ENCODE results near the gene PTTG1IP.
A peak's percentile ranks its signal among the peaks of the same experiment; 100 is the strongest.

Gene PTTG1IP

DNA sequence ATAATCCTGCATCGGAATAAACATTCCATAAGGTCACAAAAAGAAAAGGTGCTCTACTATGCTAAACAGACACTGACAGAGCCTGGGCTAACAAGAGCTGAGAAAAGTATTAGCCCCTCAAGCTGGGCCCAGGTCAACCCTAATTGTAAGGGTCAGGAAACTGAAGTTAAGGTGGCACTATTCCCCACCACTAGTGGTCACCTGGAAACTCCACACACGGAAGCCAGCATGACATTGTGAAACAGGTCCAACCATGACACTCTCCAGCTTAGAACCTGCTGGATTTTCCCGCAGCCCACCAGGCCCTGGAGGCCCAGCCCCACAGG is 1.2 kb downstream of the PTTG1IP start:
- peak overlapping the region; percentile 80 for H3K4me3 ChIP-seq (replicated peaks; ENCODE audit: low read depth, low read length)
- no peak for DNase-seq (ENCODE audit: low read depth)
- TF ChIP-seq, protein P1, sequence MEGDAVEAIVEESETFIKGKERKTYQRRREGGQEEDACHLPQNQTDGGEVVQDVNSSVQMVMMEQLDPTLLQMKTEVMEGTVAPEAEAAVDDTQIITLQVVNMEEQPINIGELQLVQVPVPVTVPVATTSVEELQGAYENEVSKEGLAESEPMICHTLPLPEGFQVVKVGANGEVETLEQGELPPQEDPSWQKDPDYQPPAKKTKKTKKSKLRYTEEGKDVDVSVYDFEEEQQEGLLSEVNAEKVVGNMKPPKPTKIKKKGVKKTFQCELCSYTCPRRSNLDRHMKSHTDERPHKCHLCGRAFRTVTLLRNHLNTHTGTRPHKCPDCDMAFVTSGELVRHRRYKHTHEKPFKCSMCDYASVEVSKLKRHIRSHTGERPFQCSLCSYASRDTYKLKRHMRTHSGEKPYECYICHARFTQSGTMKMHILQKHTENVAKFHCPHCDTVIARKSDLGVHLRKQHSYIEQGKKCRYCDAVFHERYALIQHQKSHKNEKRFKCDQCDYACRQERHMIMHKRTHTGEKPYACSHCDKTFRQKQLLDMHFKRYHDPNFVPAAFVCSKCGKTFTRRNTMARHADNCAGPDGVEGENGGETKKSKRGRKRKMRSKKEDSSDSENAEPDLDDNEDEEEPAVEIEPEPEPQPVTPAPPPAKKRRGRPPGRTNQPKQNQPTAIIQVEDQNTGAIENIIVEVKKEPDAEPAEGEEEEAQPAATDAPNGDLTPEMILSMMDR (IDR thresholded peaks at IDR 0.05; ENCODE audit: low read length, missing control alignments): no peak

DNA sequence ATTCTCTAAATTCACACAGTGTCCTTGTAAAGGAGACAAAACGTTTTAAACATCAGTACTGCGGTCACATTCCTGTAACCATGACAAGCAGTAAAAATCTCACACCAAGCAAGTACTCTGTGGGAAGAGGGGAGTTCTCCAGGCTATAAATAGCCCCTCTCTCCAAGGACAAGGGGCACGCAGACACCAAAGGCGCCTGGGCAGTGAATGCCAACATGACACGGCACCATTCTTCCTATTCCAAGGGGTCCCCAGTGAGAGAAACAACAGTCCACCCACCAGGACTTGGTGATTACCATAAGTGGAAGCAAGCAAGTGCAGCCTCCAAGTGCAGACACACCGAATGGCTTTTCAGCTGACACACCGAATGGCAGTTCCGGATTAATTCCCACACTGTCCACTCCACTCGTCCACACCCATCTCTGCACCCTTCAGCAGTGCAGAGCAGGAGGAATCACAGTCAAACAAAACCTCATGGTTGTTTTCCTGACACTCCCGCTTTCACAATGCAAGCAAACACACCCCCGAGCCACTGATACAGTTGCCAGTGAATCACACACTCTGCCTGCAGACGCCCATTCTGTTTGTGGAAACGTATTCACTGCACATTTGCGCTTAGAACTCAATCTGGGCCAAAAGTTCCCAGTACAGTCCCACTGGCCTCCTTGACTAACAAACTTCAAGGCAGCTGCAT is 1.8 kb downstream of the PTTG1IP start:
- peak; percentile 86 for DNase-seq (ENCODE audit: low read depth)
- TF ChIP-seq, protein P1 (IDR thresholded peaks at IDR 0.05; ENCODE audit: low read length, missing control alignments): no peak
- peak overlapping the region; percentile 80 for H3K4me3 ChIP-seq (replicated peaks; ENCODE audit: low read depth, low read length)

DNA sequence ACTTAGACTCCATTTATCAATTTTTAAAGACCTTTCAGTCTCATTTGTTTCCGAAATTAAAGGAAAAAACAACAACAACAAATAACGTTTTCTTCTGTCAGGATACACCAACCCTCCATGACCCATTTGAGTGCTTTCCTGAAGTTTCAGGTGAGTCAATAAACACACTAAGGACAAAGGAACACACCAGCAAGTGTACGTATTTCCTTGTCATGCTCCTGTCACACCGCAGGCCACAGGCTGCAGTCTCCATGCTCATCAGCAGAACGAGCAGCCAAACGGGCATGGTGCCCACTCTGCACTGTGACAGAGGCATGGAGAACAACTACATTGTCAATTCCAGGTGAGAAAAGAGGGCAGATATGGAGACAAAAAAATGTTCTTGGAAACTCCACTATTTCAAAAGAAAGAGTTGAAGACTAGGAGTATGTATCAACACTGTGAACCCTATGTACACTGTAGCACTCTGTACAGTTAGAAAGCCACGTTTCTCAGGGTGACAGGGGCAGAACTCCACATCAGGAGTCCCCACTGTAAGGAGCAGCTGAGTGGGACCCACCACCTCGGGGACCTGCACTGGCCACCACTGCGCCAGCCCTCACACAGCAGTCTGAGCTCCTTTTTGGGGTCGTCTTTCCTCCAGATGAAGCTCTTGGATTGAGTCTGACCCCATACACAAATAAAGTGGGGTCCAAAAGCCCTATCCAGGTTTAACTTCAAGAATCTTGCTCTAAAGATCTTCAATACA is 2.6 kb downstream of the PTTG1IP start:
- peak overlapping the region; percentile 80 for H3K4me3 ChIP-seq (replicated peaks; ENCODE audit: low read depth, low read length)
- no peak for DNase-seq (ENCODE audit: low read depth)

DNA sequence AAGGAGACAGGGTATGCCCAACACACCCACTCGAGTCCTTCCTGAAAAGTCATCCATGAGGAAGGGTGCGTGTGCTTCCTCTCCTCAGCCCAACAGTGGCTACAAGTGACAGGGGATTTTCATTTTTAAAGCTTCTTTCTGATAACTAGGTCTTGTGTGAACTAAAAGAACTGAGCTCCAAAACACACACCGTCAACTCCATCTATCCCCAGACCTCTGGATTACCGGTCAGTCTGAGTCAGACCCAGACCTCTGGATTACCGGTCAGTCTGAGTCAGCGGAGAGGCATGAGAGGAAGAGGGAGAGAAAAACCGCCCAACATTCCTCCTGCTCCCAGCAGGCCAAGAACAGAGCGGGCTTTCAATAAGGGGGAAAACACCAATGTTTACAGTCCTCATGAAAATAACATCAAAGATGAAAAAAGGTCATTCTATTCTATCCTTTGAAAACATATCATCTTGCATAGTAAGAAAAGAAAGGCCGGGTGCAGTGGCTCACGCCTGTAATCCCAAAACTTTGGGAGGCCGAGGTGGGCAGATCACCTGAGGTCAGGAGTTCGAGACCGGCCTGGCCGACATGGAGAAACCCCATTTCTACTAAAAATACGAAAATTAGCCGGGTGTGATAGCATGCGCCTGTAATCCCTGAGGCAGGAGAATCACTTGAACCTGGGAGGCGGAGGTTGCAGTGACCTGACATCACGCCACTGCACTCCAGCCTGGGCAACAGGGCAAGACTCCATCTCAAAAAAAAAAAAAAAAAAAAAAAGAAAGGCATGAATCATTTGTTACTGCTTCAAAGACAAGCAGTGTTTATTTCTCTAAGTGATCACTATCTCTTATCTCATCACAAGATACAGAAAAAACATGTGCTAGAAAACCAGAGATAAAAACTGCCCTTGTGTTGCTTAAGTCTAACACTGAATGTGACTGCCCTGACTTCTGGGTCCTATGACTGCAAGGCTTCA is 3.4 kb downstream of the PTTG1IP start:
- TF ChIP-seq, protein P1 (IDR thresholded peaks at IDR 0.05; ENCODE audit: low read length, missing control alignments): no peak
- DNase-seq (ENCODE audit: low read depth): peak; percentile 94
- H3K4me3 ChIP-seq (replicated peaks; ENCODE audit: low read depth, low read length): peak overlapping the region; percentile 40

More for the DNA sequence above, 2.6 kb downstream of the PTTG1IP start:
- TF ChIP-seq, protein P1 (IDR thresholded peaks at IDR 0.05; ENCODE audit: low read length, missing control alignments): no peak

DNA sequence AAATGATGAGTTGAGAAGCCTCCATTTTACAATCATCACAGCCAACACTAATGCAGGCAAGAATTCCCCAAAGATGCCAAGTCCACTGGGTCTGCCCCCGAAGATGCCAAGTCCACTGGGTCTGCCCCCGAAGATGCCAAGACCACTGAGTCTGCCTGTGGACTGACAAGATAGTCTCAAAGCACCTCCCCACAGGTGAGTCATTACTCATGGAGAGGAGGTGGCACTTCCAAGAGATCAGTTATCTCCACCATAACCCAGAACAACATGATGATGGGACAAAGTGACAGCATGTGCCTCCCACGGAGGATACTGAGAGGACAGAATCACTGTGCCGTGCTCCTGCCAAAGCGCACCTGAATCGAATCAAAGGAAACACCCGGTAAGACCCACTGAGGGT is 4.8 kb downstream of the PTTG1IP start:
- no peak overlapping the region for H3K4me3 ChIP-seq (replicated peaks; ENCODE audit: low read depth, low read length)
- DNase-seq (ENCODE audit: low read depth): no peak
- TF ChIP-seq, protein P1 (IDR thresholded peaks at IDR 0.05; ENCODE audit: low read length, missing control alignments): no peak

DNA sequence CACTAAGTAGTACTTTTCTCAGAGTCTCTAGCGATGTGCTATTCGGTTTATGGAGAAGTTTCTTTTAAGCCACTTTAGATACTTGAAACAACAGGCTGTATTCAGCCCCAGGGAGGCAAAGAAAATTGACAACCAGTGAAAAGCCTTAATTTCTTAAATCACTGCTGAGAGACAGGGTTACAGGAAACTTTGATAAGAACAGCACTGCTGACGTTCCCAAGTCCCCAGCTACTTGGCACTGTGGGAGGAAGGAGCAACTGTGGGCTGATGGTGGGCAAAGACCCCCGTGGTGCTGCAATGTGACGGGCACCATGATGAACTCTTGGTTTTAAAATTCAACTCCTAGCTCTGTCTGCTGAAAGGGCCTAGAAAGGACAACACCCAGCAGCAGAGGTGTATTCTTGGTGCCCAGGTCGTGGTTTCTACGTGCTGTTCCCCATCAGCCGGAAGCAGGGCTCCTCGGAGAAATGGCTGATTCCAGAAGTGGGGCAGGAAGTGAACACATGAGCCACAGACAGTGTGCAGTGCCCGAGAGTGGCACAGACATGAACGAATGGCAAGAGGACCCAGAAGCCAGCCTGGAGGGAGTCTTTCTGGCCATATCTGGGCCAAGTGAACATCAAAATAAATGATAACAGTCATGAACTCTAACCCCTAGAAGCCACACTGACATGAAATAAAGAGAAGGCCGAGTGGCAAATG is 5.3 kb downstream of the PTTG1IP start:
- TF ChIP-seq, protein P1 (IDR thresholded peaks at IDR 0.05; ENCODE audit: low read length, missing control alignments): no peak
- no peak for DNase-seq (ENCODE audit: low read depth)
- no peak overlapping the region for H3K4me3 ChIP-seq (replicated peaks; ENCODE audit: low read depth, low read length)
